Measurements from ENCODE around the gene HSPH1. TPM values are rescaled to one million over a fixed set of nuclear protein-coding genes. Genes with fewer than 3 reads are reported as not detected.

The HSPH1 gene
- total and polyA plus RNA-seq, 2 donors (not counting 3 experiments of a cell fraction or from before 2014, with no cell fraction given), result 15.8 to 124 TPM

DNA sequence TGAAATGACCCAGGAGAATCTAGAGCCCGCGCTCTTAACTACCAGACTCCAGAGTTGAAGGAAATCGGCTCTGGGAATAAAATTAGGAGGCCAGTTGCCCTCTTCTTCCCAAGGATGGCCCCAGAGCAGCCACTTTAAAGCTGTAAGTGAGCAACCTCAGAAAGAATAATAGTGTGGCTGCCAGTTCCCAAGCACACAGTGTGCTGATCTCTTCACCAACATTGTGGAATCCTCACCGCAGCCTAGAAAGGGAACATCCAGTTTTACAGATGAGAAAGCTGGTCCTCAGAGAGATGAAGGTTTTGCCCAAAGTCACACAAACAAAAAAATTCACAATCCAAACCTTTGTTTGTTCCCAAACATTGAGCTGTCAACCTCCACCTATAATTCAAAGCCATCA is 39.6 kb downstream of the HSPH1 start:
- intact Hi-C loops (cut with micrococcal nuclease) (no loop called here), dilution Hi-C loops (cut with MboI; ENCODE audit: extremely low pct_ligation_motif_present, low sequenced_read_pairs) (no loop called here)
- Histone ChIP-seq H3K4me2 (ENCODE audit: insufficient read depth, low read length) (no peak overlapping the region), H3K9me3 (replicated peaks; ENCODE audit: control insufficient read depth, insufficient read depth, low read length) (no peaks in the 10 kb centered on the region), H2AFZ (ENCODE audit: low read depth, low read length) (no peak overlapping the region), H3K4me3 (replicated peaks in 1 of 3; ENCODE audit: insufficient read depth in 1 of 3, low read depth in 1 of 3, low read length in 3 of 3) (no peak overlapping the region), H3K79me2 (ENCODE audit: control insufficient read depth, insufficient read depth, low read length) (no peaks in the 10 kb centered on the region), H3K36me3 (ENCODE audit: control insufficient read depth in 2 of 2, extremely low read depth in 1 of 2, insufficient read depth in 2 of 2, low read length in 2 of 2) (no peaks in the 10 kb centered on the region), H3K9me1 (replicated peaks; ENCODE audit: control insufficient read depth, extremely low read depth, insufficient read depth, low read length) (no peaks in the 10 kb centered on the region), H3K27me3 (ENCODE audit: control insufficient read depth in 2 of 2, insufficient read depth in 2 of 2, low read length in 2 of 2) (peaks cover 29 to 34% of the 10 kb centered on the region in 2 experiments), H3K27ac (ENCODE audit: insufficient read depth, low read depth, low read length) (no peak overlapping the region), H4K20me1 (replicated peaks; ENCODE audit: control insufficient read depth, extremely low read depth, insufficient read depth, low read length) (no peaks in the 10 kb centered on the region), H3K9ac (replicated peaks; ENCODE audit: extremely low read depth, insufficient read depth, low read length) (no peak overlapping the region), H3K4me1 (ENCODE audit: control insufficient read depth, extremely low read depth, insufficient read depth, low read length) (no peaks in the 10 kb centered on the region)
- BruUV-seq (replicated peaks), result no TSS peak
- no peak for TF ChIP-seq CTCF (IDR thresholded peaks at IDR 0.05; ENCODE audit: extremely low read depth in 1 of 2, insufficient read depth in 1 of 2, low read depth in 1 of 2, low read length in 2 of 2)
- DNase-seq (ENCODE audit: low read depth, low spot score) (no peak), FAIRE-seq (no peak)
- ChIA-PET CTCF (interaction anchor here (0.9 kb wide), 1 partner anchor 78 kb away, joined by 3 read pairs; no protein-coding TSS in a partner anchor), POLR2A (no interaction called here)

DNA sequence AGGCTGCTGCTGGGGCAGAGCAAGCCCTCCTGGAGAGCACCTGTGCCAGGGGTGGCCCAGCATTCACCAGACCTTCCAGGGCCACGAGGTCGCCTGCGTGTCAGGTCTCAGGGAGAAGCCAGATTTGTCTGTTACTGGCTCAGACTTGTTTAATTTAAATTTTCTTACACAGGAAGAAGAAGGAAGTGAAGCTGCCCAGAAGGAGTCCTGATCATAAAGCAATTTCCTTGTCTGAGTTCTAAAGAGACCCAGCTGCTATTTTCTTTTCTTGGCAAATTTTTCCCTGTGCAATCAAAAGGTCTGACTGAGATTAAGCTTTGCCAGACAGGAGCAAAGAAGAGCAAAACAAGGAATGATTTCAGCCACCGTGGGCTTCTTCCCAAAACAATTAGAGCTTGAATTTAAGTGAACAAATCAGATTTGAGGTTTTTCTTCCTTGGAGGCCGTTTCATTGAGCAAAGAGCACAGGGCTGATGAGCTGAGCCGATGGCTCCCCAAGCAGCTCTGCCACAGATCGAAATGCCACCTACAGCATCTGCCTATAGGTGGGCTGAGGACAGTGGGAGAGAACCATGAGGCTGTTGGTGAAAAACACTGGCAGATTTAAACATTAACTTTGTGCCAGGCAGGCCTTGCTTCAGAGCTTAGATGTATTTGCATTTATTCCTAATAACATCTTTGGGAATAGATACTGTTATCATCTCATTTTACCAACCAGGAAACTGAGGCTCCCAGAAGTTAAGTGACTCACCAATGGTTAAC is 40.1 kb downstream of the HSPH1 start:
- Histone ChIP-seq H3K27ac (ENCODE audit: insufficient read depth, low read depth, low read length) (no peak overlapping the region), H3K4me3 (replicated peaks in 1 of 3; ENCODE audit: insufficient read depth in 1 of 3, low read depth in 1 of 3, low read length in 3 of 3) (no peak overlapping the region), H3K79me2 (ENCODE audit: control insufficient read depth, insufficient read depth, low read length) (no peaks in the 10 kb centered on the region), H3K36me3 (ENCODE audit: control insufficient read depth in 2 of 2, extremely low read depth in 1 of 2, insufficient read depth in 2 of 2, low read length in 2 of 2) (no peaks in the 10 kb centered on the region), H4K20me1 (replicated peaks; ENCODE audit: control insufficient read depth, extremely low read depth, insufficient read depth, low read length) (no peaks in the 10 kb centered on the region), H3K9me1 (replicated peaks; ENCODE audit: control insufficient read depth, extremely low read depth, insufficient read depth, low read length) (no peaks in the 10 kb centered on the region), H3K9me3 (replicated peaks; ENCODE audit: control insufficient read depth, insufficient read depth, low read length) (no peaks in the 10 kb centered on the region), H3K4me2 (ENCODE audit: insufficient read depth, low read length) (no peak overlapping the region), H3K27me3 (ENCODE audit: control insufficient read depth in 2 of 2, insufficient read depth in 2 of 2, low read length in 2 of 2) (peaks cover 32 to 34% of the 10 kb centered on the region in 2 experiments), H3K4me1 (ENCODE audit: control insufficient read depth, extremely low read depth, insufficient read depth, low read length) (no peaks in the 10 kb centered on the region), H3K9ac (replicated peaks; ENCODE audit: extremely low read depth, insufficient read depth, low read length) (no peak overlapping the region), H2AFZ (ENCODE audit: low read depth, low read length) (no peak overlapping the region)
- TF ChIP-seq MYC (IDR thresholded peaks at IDR 0.05; ENCODE audit: low read depth, low read length) (no peak), POLR2AphosphoS5 (IDR thresholded peaks at IDR 0.05; ENCODE audit: insufficient read depth, low read depth, low read length) (no peak), FOS (IDR thresholded peaks at IDR 0.05; ENCODE audit: borderline replicate concordance, insufficient read depth, low read length) (no peak), JUN (IDR thresholded peaks at IDR 0.05; ENCODE audit: borderline replicate concordance, insufficient read depth, insufficient read length, low read depth) (no peak), GATA2 (IDR thresholded peaks at IDR 0.05; ENCODE audit: insufficient read depth, insufficient read length, low read depth, low read length) (no peak), EZH2 (IDR thresholded peaks at IDR 0.05; ENCODE audit: borderline replicate concordance, low read depth, low read length, severe bottlenecking) (no peak)
- TF ChIP-seq, protein P1, sequence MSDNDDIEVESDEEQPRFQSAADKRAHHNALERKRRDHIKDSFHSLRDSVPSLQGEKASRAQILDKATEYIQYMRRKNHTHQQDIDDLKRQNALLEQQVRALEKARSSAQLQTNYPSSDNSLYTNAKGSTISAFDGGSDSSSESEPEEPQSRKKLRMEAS (IDR thresholded peaks at IDR 0.05; ENCODE audit: insufficient read depth, insufficient read length), result no peak
- POLR2A ChIA-PET, result no interaction called here
- FAIRE-seq (no peak), DNase-seq (ENCODE audit: low read depth, low spot score) (peak; percentile 13)
- dilution Hi-C loops (cut with MboI; ENCODE audit: extremely low pct_ligation_motif_present, low sequenced_read_pairs), result no loop called here
- no TSS peak for BruUV-seq (replicated peaks)
- CTCF ChIA-PET, result interaction anchor here (0.9 kb wide), 1 partner anchor 77 kb away, joined by 3 read pairs; no protein-coding TSS in a partner anchor
- intact Hi-C loops (cut with micrococcal nuclease), result no loop called here

Measured in endothelial cell of umbilical vein (primary cell).